GM21717 (cell line): ENCODE data around the gene EYS.
"Not testable (repeated sequence)": the region's sequence is repeated elsewhere in the genome, so short reads cannot be mapped to it uniquely, and the experiment has no call there.

Experiments used
- ATAC-seq: cut with Tn5 transposase; IDR thresholded peaks from one replicate; pipeline ENCODE4 v1.9.1; 2021; ENCODE audit warnings: mild to moderate bottlenecking, moderate library complexity; ENCODE audit not compliant: unreplicated experiment

Gene EYS

GRCh38 chr6:63887804-63888203, 1819.2 kb downstream of the EYS start:
- not testable (repeated sequence) for ATAC-seq

- ATAC-seq: no peak
Observed at GRCh38 chr6:63887002-63887751, 1819.8 kb downstream of the EYS start.

GRCh38 chr6:63886341-63886740, 1820.7 kb downstream of the EYS start:
- no peak for ATAC-seq

- ATAC-seq: peak; percentile 85
Observed at GRCh38 chr6:63883597-63883996, 1823.4 kb downstream of the EYS start.

- ATAC-seq: no peak
Observed at GRCh38 chr6:63882208-63882607, 1824.8 kb downstream of the EYS start.

- no peak for ATAC-seq
Observed at GRCh38 chr6:63881791-63882190, 1825.2 kb downstream of the EYS start.

GRCh38 chr6:63872233-63872632, 1834.8 kb downstream of the EYS start:
- ATAC-seq: no peak

GRCh38 chr6:63868351-63868750, 1838.7 kb downstream of the EYS start:
- no peak for ATAC-seq

GRCh38 chr6:63864671-63865318, 1842.2 kb downstream of the EYS start:
- ATAC-seq: no peak

GRCh38 chr6:63864061-63864460, 1843.0 kb downstream of the EYS start:
- no peak for ATAC-seq

GRCh38 chr6:63862486-63863198, 1844.4 kb downstream of the EYS start:
- ATAC-seq: no peak

GRCh38 chr6:63859528-63859927, 1847.5 kb downstream of the EYS start:
- no peak for ATAC-seq

- ATAC-seq: no peak
Observed at GRCh38 chr6:63858691-63859090, 1848.3 kb downstream of the EYS start.

- ATAC-seq: no peak
Observed at GRCh38 chr6:63856271-63856670, 1850.8 kb downstream of the EYS start.

GRCh38 chr6:63844287-63844686, 1862.7 kb downstream of the EYS start:
- no peak for ATAC-seq

- no peak for ATAC-seq
Observed at GRCh38 chr6:63839485-63839884, 1867.5 kb downstream of the EYS start.

GRCh38 chr6:63828678-63829077, 1878.3 kb downstream of the EYS start:
- not testable (repeated sequence) for ATAC-seq

- ATAC-seq: no peak
Observed at GRCh38 chr6:63824722-63825121, 1882.3 kb downstream of the EYS start.

GRCh38 chr6:63821442-63821841, 1885.6 kb downstream of the EYS start:
- ATAC-seq: no peak

GRCh38 chr6:63819831-63820230, 1887.2 kb downstream of the EYS start:
- ATAC-seq: no peak

- peak; percentile 35 for ATAC-seq
Observed at GRCh38 chr6:63817492-63818050, 1889.5 kb downstream of the EYS start.
